Activated CD8-positive, alpha-beta memory T cell treated with anti-CD3 and anti-CD28 coated beads, Interleukin-2, amount 50 U/mL, for 24 hours (primary cell): ENCODE data around the gene SMIM32.

ENCODE experiments used
- DNase-seq: peaks from one replicate; pipeline ENCODE4 v3.0.0-alpha.2; 2020; ENCODE audit errors: extremely low read depth

SMIM32 gene

DNA sequence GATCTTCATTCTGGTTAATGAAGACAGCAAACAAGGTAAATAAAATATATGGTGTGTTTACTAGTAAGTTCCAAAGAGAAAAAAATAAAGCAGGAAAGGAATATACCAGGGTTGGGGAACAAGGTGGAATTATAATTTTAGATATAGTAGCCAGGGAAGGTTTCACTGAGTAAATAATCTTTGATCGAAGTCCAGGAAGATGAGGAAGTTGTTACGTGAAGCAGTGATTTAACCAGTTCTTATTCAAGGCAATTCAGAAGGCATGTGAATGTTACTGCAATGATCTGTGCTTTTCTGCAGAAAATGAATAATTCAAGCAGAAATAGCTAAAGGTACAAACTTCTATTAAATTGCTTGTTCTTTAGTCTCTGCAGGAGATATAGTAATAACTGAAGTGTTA, 6.2 kb downstream of the SMIM32 start:
- DNase-seq, result no peak

DNA sequence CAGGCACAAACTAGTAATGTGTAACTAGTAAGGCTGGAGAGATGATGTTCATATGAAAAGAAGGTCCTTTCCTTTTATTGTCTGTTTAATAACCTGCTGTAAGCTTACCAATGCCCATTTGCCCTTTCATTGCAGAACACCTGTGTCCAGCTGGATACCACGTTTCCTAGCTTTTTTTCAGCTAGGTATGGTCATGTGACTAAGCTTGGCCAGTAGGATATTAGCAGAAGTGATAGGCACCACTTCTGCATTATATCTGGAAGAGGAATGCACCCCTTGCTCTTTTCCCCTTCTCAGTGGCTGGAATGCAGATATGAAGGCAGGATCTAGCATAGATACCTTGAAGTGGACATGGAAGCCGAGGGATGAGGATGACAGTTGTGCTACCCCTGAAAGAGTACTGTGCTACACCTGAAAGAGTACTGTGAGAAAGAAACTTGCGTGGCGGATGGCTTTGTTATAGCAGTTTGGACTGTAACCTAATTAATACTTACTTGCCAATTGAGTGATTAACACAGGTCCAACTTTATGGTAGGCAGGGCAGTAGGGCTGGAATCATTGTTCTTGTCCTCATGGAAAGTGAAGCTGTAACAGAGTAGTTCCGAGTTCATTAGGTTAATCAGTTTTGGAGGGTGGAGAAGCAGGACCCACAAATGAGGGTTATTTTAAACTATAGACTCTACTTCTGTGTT, 6.8 kb downstream of the SMIM32 start:
- no peak for DNase-seq

DNA sequence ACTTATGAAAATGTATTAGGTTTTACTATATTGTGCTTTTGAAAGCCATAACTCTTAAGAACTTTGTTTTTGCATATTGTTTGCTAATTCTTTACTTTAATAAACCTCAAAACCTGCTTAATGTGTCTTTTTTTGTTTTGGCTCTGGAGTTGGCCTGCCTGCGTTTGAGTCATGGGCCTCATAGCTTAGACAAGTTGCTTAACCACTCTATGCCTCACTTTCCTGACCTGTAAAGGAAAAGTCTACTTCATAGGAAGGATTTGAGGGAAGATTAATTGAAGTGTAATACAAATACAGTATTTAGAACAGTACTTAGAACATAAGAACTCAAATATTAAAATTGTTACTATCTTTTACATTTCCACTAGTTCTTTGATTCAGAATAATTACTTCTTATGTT, 10.3 kb downstream of the SMIM32 start:
- no peak for DNase-seq

DNA sequence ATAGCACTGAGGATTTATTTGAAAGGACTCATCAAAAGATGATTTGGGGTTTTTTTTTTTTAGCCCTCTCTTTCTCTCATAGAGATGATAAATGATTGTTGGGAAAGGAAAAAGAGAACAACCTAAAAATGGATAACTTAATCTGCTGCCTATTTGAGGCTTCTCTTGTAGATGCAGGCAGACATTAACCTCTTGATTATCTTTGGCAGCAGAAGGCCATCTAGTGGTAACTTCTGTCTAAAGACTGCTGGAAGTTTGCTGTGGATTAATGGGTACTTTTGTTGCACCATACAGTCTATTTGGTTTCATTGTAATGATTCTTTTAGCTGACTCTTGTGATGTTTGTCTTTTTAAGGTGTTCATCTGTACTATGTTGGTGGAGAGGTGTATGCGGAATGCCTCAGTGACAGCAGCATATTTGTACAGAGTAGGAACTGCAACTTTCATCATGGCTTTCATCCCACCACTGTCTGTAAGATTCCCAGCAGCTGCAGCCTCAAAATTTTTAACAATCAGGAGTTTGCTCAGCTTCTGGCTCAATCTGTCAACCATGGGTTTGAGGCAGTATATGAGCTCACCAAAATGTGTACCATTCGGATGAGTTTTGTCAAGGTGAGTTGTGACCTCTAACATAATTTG, 18.8 kb downstream of the SMIM32 start:
- no peak for DNase-seq

DNA sequence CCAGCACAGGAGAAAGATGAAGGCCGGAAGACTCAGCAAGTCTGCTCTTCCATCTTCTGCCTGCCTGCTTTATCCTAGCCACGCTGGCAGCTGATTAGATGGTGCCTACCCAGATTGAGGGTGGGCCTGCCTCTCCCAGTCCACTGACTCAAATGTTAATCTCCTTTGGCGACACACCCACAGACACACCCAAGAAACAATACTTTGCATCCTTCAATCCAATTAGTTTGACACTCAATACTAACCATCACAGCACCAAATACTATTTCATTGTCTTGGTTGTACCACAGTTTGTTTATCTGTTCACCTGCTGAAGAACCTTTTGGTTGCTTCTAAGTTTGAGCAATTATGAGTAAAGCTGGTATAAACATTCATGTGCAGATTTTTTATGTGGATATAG, 23.7 kb downstream of the SMIM32 start:
- DNase-seq, result no peak

DNA sequence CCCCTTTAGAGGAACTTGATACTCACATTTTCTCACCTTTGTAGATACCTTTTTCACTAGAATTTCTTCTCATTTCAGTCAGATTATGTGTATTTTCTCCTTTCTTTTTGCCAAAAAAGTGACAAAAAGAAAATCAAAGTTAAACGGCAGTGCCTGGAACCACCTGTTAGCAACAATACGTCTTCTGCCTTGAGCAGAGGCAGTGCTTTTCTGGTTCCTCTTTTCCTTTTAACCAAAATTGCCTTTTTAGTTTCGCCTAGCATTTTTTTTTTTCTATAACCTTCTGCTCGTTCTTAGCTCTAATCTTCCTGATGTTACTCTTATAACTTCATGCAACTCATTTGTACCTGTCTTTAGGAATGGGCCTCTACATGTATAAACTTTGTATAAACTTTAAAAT, 26.1 kb downstream of the SMIM32 start:
- DNase-seq, result no peak

DNA sequence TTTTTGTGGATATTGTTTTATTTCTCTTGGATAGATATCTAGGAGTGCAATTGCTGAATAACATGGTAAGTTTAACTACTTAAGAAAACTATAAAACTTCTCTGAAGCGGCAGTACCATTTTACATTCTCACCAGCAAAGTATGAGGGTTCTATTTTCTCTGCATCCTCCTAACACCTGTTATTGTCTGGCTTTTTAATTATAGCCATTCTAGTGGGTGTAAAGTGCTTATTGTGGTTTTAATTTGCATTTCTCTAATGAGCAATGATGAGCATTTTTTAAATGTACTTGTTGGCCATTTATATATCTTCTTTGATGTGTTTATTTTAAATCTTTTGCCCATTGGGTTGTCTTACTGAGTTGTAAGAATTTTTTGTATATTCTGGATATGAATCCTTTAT, 28.7 kb downstream of the SMIM32 start:
- no peak for DNase-seq

DNA sequence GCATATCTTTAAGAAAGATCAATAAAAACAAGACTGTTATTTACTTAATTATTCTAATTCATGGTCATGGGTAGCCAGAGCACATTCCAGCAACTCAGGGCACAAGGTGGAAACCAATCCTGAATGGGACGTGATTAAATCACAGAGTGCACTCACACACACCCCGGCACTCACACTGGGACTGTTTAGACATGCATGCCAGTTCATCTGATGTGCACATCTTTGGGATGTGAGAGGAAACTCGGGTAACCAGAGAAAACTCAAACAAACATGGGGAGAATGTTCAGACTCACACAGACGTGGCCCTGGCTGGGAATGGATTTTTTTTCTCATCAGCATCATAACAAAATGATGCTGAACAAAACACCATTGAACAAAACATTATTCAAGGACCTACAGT, 31.0 kb downstream of the SMIM32 start:
- DNase-seq, result no peak

DNA sequence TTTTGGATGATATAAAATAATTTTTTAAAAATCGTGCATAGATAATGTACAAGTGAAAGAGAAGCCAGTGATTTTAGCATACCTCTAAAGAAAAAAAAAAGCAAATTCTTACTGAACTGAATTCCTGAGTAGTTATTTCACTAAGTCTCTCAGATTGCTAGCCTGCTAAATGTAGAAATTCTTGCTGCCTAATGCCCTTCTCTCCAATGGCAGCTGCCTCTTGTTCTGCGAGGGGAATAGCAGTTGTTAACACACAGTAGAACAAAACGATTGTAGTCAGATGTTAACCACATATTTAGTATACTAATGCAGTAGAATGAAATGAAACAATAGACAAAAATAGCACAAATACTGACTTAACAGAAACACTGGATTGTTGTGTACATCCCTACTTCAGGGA, 33.5 kb downstream of the SMIM32 start:
- DNase-seq, result no peak

DNA sequence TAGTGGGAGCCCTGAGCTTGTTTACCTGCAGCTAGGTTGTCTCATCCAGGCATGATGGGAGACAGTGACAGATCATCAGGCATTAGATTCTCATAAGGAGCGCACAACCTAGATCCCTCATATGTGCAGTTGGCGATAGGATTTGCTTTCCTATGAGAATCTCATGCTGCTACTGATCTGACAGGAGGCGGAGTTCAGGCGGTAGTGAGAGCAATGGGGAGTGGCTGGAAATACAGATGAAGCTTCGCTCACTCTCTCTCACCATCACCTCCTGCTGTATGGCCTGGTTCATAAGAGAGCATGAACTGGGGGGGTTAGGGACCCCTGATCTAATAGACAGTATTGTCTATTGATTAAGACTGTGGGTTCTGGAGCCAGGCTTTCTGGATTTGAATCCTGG, 35.4 kb downstream of the SMIM32 start:
- no peak for DNase-seq

DNA sequence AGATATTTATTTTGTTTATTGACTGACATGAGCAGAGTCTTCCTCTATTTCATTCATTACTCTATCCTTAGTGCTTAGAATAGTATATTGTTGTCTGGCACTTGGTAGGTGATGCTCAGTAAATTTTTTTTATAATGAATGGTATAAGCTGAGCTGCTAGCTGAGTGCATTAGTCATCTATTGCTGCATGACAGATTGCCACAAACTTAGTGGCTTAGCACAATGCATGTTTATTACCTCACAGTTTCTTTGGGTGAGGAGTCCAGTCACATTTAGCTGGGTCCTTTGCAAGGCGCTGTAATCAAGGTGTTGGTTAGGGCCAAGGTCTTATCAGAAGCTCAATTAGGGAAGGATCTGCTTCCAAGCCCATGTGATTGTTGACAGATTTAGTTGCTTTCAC, 37.2 kb downstream of the SMIM32 start:
- no peak for DNase-seq

DNA sequence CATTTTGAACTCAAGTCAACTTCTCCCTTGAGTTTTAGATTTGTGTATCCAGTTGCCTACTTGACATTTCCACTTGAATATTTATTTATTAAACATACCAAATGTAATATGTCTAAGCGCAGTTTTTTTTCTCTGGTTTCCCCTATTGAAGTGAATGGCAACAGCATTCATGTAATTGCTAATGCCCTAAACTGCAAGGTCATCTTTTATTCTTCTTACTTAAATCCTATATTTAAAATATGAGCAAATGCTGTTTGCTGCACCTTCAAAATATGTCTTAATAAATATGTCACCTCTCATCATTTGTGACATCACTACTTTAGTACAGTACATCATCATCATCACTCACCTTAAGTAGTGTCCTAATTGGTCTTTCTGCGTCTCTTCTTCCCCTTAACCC, 37.9 kb downstream of the SMIM32 start:
- no peak for DNase-seq

DNA sequence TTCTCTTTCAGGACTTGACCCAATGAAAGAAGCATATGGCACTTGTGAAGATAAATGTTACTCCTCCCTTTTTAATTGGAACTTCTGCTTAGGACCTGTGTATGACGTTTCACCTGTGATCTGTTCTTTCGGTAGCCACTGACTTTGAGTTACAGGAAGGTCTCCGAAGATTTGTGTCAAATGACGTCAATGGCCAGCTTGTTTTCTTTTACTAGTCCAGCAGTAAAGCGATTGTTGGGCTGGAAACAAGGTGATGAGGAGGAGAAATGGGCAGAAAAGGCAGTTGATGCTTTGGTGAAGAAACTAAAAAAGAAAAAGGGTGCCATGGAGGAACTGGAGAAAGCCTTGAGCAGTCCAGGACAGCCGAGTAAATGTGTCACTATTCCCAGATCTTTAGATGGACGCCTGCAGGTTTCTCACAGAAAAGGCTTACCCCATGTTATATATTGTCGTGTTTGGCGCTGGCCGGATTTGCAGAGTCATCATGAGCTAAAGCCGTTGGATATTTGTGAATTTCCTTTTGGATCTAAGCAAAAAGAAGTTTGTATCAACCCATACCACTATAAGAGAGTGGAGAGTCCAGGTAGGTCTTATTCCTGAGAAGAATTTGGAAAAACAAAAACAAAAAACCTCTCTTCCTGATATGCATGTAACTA, 39.3 kb downstream of the SMIM32 start:
- no peak for DNase-seq

DNA sequence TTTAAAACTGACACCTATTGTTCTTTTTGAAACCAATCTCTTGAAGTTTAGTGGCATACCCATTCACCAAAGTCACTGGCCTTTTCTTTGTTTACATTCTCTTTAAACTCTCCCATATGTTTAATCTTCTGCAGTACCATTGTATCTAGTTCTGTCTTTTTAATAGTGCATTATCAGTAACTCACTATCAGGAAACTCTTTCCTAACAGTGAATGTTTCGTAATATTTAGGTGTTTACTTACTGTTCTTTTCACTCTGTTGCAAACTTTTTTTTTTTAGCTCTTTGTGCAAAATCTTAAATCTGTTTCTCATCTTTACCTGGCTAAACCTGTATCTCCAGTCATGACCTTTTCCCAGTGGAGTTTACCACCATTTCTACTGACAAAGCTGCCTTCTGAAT, 43.1 kb downstream of the SMIM32 start:
- no peak for DNase-seq

DNA sequence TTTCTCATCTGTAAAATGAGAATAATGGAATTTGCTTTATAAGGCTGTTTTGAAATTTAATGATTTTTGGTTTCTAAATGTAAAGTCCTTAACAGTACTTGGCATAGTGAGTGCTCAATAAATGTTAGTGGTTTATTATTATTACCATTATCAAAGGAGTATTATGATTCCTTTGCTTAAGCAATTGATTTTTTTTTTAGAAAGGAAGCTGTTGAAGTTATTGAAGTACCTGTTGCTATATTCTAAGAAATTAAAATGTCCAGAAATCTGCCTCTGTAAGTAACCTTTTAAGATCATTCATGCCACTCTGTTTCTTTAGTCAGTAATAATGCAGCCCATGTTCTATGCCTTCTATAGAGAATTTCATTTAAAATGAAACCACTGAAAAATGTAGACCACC, 45.3 kb downstream of the SMIM32 start:
- no peak for DNase-seq

DNA sequence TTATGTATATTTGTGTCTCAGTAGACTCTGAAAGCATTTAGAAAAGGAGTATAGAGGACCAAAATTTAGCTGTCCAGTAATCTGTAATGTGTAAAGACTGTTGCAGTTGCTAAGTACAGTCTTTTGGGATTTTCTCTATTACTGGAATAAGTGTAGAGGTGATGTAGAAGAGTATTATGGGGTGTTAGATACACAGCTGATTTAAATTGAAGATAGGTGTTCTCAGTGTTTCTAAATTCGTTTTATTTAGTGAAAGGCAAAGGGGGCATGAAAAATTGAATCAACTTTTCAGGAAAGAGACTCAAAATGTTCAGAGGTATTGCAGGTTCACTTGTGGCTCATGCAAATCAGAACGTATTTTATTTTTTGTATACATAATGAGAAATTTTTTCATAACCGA, 46.8 kb downstream of the SMIM32 start:
- DNase-seq, result no peak

DNA sequence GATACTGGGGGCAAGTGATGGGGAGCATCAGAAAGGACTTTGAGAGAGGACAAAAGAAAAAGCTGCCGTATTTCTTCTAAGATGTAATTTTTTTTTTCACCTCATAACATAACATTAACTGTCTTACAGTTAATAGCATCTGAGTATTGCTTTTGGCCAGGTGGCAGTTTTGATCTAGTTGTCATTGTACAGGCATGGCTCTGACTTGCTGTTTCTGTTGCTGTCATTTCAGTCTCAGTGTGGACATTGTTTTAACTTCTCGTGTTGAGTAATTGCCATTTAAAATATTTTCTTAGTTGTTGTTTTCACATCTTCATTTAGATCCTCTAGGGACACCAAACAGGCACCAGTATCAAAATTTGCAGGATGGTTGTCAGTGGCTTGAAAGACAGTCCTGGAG, 47.9 kb downstream of the SMIM32 start:
- DNase-seq, result no peak

DNA sequence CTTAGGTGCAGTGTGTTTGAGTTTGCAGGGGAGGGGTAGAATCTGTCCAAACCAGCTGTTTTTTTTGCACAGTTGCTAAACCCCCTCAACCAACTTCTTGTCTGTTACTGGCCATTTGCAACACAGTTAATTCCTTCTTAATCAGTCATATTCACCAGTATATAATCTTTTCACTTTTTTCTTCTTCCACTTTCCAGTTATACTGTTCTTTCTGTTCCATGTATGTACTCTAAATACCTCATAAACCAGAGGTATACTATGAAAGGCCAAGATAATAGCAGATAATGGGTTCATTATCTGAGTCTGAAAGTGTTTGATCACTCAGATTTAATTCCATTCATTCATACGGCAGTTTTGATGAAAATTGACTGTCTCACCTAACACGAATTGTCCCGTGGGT, 49.2 kb downstream of the SMIM32 start:
- no peak for DNase-seq

DNA sequence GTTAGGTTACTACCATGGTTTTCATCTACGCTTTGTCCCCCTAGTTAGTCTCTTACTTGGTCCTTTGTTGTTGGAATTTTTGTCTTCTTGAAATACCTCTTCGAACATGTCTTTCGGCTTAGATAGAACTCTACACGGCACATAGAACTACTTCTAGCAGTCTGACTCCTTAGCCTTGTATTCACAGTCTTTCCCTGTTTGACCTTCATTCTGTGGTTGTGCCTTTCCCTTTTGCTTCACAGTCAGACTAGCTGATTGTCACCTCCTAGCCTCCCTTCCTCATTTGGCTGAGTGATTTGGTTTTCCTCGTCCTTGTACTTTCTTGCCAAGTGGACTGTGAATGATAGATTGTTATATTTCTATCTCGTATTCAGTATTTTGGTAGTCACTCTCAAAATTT, 49.6 kb downstream of the SMIM32 start:
- DNase-seq, result no peak

DNA sequence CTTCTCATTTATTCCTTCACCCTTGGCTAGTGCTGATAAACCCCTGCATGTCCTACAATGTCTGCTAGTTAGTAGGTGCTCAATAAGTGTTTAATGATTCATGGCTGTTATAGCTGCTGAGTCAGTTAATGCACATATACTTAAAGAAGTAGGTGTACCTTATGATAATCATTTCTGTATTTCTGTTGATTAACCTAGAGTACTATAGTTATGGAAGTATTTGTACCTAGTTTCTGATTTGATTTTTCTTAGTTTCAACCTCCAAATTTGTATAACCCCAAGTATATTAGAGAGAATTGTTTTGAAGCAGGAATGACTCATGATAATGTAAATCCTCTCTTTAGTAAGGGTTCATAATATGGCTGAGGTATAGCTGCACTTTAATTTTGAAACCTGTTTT, 51.4 kb downstream of the SMIM32 start:
- no peak for DNase-seq
